Vagina (tissue), 2 donors: ENCODE measurements around the gene CAMK2N1. TPM values are rescaled to one million over a fixed set of nuclear protein-coding genes. Genes with fewer than 3 reads are reported as not detected.

ENCODE experiments used
- DNase-seq, 2 donors: peaks; one replicate each; pipeline ENCODE4 v3.0.0-alpha.2; 2017; ENCODE audit errors: extremely low spot score in 2 of 2
- H3K27ac ChIP-seq: fragments of 200-600 bp; sonication (generic); one replicate; pipeline ENCODE4 v1.5.1; 2019
- H3K27me3 ChIP-seq: fragments of 200-600 bp; sonication (generic); one replicate; pipeline ENCODE4 v1.5.1; 2019
- H3K36me3 ChIP-seq, 2 donors: fragments of 200-600 bp; sonication (generic); one replicate each; pipeline ENCODE4 v1.5.1; 2017 to 2019
- H3K4me1 ChIP-seq: fragments of 200-600 bp; sonication (generic); one replicate; pipeline ENCODE4 v1.5.1; 2019
- H3K4me3 ChIP-seq, 2 donors: fragments of 200-600 bp; sonication (generic); 1 replicate in 1 of 2; 2 replicates in 1 of 2; pipeline ENCODE4 v1.5.1; 2016 to 2019
- H3K9me3 ChIP-seq: fragments of 200-600 bp; sonication (generic); one replicate; pipeline ENCODE4 v1.5.1; 2019
- POLR2A ChIP-seq, 2 donors: fragments of 450-650 bp; IDR thresholded peaks; one replicate each; pipeline ENCODE4 v1.6.1; 2017; ENCODE audit warnings: antibody characterized with exemption in 2 of 2, mild to moderate bottlenecking in 2 of 2, moderate library complexity in 2 of 2
- POLR2AphosphoS5 ChIP-seq, 2 donors: sonication (generic); formaldehyde crosslinking; IDR thresholded peaks; one replicate each; pipeline ENCODE4 v1.9.0; 2017; ENCODE audit warnings: antibody characterized with exemption in 2 of 2, mild to moderate bottlenecking in 2 of 2, low read depth in 1 of 2; ENCODE audit not compliant: insufficient read depth in 1 of 2
- intact Hi-C: fragments of 100-400 bp; cut with DNase I; formaldehyde crosslinking; loops from one replicate; pipeline ENCODE4 v1.15.1; 2023
- total RNA-seq: library from RNA; depleted of rRNA; stranded (reverse); fragments of >200 nt; gene quantifications from one replicate; pipeline ENCODE4 v1.2.3, GENCODE V29; 2016
- TF ChIP-seq, protein P1 (sequence below), 3 experiments: fragments of 450-650 bp in 2 of 3; fragments of 200-600 bp in 1 of 3; sonication (generic) in 1 of 3; IDR thresholded peaks; one replicate each; pipeline ENCODE4 v1.5.1; 2017 to 2019; ENCODE audit warnings: antibody characterized with exemption in 3 of 3, mild to moderate bottlenecking in 2 of 3, moderate library complexity in 2 of 3

Gene CAMK2N1
- total RNA-seq, 1 donor from 2014 or later = 18.9 TPM

DNA sequence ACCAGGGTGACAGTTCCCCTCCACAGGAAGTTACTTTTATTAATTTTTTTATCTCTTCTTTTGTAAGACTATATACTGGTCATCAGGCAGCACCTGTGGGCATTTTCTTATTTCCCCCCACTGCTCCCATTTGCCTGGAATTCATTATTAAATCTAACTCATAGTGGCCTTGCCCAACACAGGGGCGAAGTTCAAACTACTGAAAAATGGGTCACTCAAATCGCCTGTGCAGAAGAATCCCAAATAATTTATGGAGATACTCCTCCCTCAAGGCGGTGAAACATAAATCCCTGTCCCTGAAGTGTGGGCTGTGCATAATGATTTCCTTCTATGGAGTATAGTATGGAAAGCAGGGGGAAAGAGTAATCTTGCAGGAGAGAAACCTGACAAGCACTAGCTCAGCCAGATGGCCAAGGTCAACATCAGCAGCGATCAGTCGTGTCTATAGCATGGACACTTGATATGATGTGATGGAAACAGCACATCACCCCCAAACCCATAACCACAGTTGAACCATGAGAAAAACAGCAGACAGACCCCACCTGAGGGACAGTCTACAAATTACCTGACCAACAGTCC lies 7.9 kb downstream of the CAMK2N1 start:
- no peak overlapping the region for H3K4me3 ChIP-seq
- no peaks in the 10 kb centered on the region for H3K36me3 ChIP-seq
- intact Hi-C loops = no loop called here
- peaks cover 21% of the 10 kb centered on the region for H3K4me1 ChIP-seq
- H3K27me3 ChIP-seq = no peaks in the 10 kb centered on the region
- DNase-seq = no peak
- TF ChIP-seq POLR2AphosphoS5 (IDR thresholded peaks at IDR 0.05; ENCODE audit: insufficient read depth in 1 of 2, low read depth in 1 of 2) (no peak), POLR2A (IDR thresholded peaks at IDR 0.05) (no peak)
- TF ChIP-seq, protein P1, sequence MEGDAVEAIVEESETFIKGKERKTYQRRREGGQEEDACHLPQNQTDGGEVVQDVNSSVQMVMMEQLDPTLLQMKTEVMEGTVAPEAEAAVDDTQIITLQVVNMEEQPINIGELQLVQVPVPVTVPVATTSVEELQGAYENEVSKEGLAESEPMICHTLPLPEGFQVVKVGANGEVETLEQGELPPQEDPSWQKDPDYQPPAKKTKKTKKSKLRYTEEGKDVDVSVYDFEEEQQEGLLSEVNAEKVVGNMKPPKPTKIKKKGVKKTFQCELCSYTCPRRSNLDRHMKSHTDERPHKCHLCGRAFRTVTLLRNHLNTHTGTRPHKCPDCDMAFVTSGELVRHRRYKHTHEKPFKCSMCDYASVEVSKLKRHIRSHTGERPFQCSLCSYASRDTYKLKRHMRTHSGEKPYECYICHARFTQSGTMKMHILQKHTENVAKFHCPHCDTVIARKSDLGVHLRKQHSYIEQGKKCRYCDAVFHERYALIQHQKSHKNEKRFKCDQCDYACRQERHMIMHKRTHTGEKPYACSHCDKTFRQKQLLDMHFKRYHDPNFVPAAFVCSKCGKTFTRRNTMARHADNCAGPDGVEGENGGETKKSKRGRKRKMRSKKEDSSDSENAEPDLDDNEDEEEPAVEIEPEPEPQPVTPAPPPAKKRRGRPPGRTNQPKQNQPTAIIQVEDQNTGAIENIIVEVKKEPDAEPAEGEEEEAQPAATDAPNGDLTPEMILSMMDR (IDR thresholded peaks at IDR 0.05) = no peak
- no peaks in the 10 kb centered on the region for H3K9me3 ChIP-seq
- no peak overlapping the region for H3K27ac ChIP-seq

DNA sequence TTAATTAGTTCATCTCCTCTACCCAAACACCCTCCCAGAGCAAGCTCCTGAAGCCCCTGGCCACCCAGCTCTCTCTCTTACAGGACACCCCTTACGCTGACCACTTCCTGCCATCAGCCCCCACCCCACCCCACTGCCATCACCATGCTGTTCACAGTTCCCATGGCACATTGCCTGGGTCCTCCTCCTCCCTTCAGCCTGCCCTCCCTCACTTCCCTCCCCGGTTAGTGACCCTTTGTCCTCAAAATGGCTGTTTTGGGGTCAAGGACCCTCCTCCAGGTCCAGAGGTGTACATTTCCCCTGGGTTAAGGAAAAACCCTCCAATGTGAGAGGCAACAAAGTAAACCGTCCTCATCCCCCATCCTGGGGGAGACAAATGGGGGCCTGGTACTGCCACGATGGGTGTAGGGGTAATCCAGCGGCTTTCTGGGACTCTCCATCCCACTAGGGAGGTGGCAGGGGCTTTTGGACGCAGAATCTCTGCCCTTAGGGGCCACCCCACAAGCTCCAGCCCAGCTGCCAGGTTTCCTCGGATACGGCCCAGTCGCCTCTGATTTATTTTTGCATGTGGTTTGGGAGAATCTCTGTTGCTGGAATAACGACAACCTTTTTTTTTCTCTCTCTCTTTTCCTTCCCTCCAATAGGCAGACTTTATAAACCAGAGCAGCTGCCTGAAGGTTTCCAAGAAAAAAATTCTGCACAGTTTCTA lies 8.5 kb downstream of the CAMK2N1 start:
- DNase-seq = no peak
- Histone ChIP-seq H3K9me3 (no peaks in the 10 kb centered on the region), H3K36me3 (no peaks in the 10 kb centered on the region), H3K27ac (no peak overlapping the region), H3K27me3 (no peaks in the 10 kb centered on the region), H3K4me3 (no peak overlapping the region), H3K4me1 (peaks cover 18% of the 10 kb centered on the region)
- TF ChIP-seq, protein P1 (IDR thresholded peaks at IDR 0.05) = no peak
- TF ChIP-seq POLR2AphosphoS5 (IDR thresholded peaks at IDR 0.05; ENCODE audit: insufficient read depth in 1 of 2, low read depth in 1 of 2) (no peak), POLR2A (IDR thresholded peaks at IDR 0.05) (no peak)
- intact Hi-C loops = no loop called here

DNA sequence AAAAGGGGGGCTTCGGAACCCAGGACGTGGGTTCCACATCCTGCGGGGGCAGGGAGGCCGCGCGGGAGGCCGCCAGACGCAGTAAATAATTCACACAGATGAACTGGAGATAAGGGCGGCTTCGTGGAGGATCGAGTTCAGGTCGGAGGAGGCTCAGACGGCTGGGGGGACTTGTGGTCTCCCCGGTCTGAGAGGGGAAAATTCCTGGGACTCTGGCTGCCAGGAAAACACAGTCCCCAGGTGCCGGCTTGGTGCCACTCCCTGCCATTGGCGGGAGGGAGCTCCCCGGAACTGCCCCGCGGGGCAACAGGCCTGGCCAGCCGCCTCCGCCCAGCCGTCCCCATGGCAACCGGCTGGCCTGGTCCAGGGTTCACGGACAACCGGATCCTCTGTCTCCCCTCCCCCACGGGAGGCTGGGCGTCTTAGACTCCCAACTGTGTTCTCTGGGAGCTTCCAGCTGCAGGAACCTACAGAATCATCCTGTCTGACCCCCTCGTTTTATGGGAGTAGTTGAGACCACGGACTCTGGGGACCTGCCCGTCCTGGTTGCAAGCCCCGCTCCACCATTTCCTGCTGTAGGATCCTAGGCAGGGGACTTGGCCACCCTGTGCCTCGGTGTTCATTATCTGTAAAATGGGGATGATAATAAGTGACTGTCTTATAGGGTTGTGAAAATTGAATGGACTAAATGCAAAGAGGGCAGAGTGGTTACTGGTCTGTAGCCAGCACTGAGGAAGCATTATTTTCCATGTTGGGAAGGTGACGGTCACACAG lies 9.6 kb downstream of the CAMK2N1 start:
- Histone ChIP-seq H3K9me3 (no peaks in the 10 kb centered on the region), H3K27me3 (no peaks in the 10 kb centered on the region), H3K4me3 (peak overlapping the region in 1 of 2 donors; percentile 8), H3K27ac (no peak overlapping the region), H3K4me1 (peaks cover 18% of the 10 kb centered on the region), H3K36me3 (no peaks in the 10 kb centered on the region)
- intact Hi-C loops = no loop called here
- no peak for DNase-seq
- TF ChIP-seq, protein P1 (IDR thresholded peaks at IDR 0.05) = no peak
- no peak for TF ChIP-seq POLR2AphosphoS5 (IDR thresholded peaks at IDR 0.05; ENCODE audit: insufficient read depth in 1 of 2, low read depth in 1 of 2)

DNA sequence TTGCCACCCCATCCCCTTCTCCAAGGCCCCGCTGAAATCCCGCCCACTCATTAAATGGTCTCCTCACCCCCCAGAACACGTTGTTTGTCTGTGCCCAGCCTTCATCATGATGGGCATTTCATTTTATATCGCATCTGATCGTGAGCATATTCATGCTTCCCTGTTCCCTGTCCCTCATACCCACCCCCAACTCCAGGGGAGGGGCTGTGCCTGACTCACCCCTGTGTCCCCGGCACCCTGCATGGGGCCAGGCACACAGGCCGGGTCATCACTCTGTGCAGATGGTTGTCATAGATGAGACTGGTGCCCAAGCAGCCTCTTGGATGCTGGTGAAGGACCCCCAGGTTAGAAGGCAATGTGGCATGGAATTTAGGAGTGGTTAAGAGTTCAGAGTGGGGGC lies 11.0 kb downstream of the CAMK2N1 start:
- Histone ChIP-seq H3K27me3 (no peaks in the 10 kb centered on the region), H3K27ac (no peak overlapping the region), H3K4me3 (no peak overlapping the region), H3K36me3 (no peaks in the 10 kb centered on the region), H3K4me1 (peaks cover 18% of the 10 kb centered on the region), H3K9me3 (no peaks in the 10 kb centered on the region)
- TF ChIP-seq POLR2A (IDR thresholded peaks at IDR 0.05) (no peak), POLR2AphosphoS5 (IDR thresholded peaks at IDR 0.05; ENCODE audit: insufficient read depth in 1 of 2, low read depth in 1 of 2) (no peak)
- TF ChIP-seq, protein P1 (IDR thresholded peaks at IDR 0.05) = no peak
- no peak for DNase-seq
- intact Hi-C loops = no loop called here
